Renal cortical epithelial cell (primary cell): ENCODE measurements around the gene MAVS. TPM values are rescaled to one million over a fixed set of nuclear protein-coding genes. Genes with fewer than 3 reads are reported as not detected.
"Not testable (repeated sequence)": the region's sequence is repeated elsewhere in the genome, so short reads cannot be mapped to it uniquely, and the experiment has no call there.

Source experiments
- DNase-seq: peaks from one replicate; pipeline ENCODE4 v3.0.0-alpha.2; 2011; ENCODE audit warnings: low read depth
- total RNA-seq: library from RNA; depleted of rRNA; stranded (reverse); fragments of >200 nt; gene quantifications from 2 replicates; pipeline ENCODE4 v1.2.3, GENCODE V29; 2014

The MAVS gene
- total RNA-seq, 1 donor from 2014 or later = 50.9 TPM

DNA sequence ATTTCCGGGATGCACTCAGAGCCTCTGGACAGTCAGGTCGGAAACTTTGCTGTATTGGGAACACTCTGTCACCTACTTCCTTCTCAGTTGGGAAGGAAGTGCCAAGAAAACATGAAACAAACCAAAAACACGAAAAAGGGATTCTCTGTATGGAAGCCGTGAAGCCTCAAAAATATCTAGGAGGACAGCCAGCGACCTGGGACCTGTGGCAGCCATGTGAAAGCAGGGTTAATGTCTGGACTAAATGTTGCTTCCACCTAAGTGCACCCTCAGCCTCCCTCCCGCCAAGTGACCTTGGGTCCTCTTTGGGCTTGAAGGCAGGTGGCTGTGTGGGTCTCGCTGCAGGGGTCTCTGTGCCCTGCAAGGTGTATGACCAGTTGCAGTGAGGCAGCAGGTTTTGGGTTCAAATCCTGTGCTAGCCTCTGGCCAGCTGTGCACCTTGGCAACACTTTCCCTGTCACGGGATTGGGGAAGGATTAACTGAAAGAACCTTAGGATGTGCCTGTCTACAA is 851 bp downstream of the MAVS start:
- DNase-seq = no peak

DNA sequence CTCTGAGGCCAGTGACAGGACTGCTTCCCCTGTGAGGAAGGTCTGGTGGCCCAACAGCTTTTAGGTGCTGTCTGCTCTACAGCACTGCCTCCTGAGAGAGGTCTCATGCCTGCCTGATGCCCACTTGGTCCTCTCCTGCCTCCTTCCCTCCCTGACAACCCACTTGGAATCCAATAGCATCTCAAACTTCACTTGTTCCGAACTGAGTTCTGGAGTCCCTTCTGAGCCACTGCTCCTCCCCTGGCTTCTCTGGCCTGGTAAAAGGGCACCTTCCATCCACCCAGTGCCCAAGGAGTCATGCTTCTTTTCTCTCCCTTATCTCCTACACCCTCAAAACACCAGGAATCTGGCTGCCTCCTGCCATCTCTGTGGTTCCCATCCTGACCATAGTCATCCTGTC is 1.9 kb downstream of the MAVS start:
- no peak for DNase-seq

DNA sequence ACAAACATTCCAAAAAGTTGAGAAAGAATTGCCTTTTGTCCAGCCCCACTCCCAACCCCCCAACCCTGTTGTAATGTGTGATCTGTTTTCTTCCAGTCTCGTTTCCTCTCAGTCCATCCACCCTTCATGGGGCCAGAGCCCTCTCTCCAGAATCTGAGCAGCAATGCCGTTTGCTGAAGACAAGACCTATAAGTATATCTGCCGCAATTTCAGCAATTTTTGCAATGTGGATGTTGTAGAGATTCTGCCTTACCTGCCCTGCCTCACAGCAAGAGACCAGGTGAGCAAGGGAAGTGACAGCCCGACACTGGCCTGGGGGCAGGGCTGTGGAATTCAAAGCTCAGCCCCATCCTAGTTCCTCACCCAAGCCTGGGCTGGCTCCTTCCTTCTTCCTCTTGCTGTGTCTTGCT is 7.8 kb downstream of the MAVS start:
- DNase-seq = no peak

DNA sequence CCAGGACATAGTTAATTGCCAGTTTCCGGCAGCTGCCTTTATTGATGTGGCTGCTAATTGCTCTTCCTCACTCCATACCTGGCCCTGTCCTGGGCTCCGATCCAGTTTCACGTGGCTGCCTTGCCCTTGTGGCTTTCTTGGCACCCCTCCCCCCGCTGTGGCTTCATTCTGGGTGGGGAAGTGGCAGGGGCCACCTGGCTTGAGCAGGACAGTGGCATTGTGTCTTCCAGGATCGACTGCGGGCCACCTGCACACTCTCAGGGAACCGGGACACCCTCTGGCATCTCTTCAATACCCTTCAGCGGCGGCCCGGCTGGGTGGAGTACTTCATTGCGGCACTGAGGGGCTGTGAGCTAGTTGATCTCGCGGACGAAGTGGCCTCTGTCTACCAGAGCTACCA is 10.8 kb downstream of the MAVS start:
- DNase-seq = no peak

DNA sequence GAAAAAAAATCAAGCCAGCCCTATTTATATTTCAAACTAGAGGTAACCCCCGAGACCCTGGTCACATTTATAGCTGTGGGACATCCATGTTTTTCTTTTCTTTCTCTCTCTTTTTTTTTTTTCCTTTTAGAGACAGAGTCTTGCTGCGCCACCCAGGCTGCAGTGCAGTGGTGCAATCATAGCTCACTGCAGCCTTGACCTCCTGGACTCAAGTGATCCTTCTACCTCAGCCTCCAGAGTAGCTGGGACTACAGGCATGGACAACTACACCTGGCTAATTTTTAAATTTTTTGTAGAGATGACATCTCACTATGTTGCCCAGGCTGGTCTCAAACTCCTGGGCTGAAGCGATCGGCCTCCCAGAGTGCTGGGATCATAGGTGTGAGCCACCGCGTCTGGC is 12.1 kb downstream of the MAVS start:
- DNase-seq = no peak

DNA sequence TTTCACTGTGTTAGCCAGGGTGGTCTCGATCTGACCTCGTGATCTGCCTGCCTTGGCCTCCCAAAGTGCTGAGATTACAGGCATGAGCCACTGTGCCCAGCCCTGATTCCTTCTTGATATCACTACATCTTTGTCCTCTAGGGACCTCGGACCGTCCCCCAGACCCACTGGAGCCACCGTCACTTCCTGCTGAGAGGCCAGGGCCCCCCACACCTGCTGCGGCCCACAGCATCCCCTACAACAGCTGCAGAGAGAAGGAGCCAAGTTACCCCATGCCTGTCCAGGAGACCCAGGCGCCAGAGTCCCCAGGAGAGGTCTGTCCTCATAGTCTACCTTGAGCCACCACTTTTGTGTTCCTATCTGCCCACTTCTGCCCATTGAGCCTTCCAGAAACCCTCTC is 14.6 kb downstream of the MAVS start:
- DNase-seq = no peak

DNA sequence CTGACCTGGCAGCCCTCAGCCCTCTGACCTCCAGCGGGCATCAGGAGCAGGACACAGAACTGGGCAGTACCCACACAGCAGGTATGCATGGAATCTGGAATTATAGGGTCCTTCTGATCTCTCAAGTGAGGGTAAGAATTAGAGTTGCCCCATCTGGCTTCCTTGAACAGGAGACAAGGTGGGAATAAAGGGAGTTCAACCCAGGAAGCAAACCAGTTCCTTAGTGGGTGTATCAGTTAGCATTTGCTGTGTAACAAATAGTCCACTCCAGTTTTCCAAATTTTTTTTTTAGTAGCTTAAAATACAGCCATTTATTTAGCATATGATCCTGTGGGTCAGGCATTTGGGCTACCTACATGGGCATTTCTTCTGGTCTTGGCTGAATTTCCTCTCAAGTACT is 15.7 kb downstream of the MAVS start:
- DNase-seq = no peak

DNA sequence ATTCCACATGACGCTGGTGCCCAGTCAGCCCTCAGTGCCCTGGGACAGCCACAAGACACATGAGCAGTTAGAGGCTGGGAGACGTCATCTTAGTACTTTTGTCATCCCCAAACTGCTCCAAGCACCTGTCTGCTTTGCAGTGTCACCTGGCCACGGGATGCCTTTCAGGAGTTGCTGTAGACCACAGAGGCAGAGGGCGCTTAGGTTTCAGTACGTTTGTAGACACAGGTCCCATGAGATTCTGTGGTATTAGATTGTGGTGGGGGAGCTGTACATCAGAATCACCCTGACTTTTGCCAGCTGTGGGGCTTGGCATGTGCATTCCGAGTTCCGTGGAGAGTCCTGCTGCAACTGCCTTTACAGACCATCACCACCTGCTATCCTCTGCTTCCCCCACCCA is 16.7 kb downstream of the MAVS start:
- DNase-seq = no peak

DNA sequence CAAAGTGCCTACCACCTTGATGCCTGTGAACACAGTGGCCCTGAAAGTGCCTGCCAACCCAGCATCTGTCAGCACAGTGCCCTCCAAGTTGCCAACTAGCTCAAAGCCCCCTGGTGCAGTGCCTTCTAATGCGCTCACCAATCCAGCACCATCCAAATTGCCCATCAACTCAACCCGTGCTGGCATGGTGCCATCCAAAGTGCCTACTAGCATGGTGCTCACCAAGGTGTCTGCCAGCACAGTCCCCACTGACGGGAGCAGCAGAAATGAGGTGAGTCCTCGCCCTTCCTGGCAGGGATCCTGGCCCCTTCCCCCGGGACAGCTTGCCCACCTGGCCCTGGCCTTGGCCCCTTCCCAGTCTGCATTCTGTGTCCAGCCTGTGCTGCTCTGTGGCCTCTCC is 17.9 kb downstream of the MAVS start:
- DNase-seq = no peak

DNA sequence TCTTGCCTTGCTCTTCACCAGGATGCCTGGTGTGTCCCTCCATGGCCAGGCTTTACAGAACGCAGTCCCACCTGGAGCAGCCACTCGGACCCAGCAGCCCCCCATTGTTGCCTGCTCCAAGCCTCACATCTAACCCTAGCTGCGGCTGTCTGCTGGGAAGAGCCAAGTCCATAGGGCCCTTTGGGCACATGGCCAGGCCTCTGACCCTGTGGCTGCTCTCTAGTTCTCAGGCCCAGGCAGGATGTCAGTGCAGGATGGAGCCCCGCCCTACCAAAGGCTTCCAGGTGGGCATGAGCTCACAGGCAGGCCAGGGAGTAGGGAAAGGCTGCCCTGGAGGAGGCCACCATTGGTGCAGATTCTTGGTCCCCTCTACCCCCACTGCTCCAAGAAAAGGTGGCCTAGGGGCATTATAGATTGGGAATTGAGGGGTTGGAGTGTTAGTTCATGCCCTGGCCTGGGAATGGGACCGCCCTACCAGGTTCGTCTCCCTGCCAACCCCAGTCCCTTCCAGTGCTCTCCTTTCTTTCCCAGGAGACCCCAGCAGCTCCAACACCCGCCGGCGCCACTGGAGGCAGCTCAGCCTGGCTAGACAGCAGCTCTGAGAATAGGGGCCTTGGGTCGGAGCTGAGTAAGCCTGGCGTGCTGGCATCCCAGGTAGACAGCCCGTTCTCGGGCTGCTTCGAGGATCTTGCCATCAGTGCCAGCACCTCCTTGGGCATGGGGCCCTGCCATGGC is 18.7 kb downstream of the MAVS start:
- no peak for DNase-seq

DNA sequence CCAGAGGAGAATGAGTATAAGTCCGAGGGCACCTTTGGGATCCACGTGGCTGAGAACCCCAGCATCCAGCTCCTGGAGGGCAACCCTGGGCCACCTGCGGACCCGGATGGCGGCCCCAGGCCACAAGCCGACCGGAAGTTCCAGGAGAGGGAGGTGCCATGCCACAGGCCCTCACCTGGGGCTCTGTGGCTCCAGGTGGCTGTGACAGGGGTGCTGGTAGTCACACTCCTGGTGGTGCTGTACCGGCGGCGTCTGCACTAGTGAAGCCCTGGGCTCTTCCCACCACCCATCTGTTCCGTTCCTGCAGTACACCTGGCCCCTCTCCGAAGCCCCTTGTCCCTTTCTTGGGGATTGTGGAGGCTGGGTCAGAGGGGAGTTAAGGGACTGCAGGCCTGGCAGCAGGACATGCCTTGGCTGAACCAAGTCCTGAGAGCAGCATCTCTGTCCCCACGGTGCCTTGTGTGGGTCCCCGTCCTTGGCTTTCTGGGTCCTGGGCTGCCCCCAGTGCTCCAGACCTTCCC is 19.3 kb downstream of the MAVS start:
- no peak for DNase-seq

DNA sequence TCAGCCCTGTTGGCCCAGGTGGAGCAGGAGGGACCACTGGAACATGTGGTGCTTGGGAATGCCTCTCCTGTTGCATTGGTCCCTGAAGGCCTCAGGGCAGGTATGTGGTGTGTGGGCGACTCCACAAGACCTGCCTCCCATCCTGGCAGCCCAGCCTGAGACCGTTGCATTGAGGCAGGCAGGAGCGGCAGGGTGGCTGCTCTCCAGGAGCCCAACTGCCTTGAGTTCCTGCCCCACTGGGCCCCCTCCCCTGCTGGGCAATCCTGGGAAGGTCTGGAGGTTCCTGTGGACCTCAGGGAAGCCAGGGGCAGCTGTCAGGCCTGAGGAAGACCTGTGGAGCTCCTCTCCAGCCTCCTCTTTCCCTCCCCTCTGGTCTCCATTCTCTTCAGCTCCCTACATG is 19.8 kb downstream of the MAVS start:
- DNase-seq = peak; percentile 73

DNA sequence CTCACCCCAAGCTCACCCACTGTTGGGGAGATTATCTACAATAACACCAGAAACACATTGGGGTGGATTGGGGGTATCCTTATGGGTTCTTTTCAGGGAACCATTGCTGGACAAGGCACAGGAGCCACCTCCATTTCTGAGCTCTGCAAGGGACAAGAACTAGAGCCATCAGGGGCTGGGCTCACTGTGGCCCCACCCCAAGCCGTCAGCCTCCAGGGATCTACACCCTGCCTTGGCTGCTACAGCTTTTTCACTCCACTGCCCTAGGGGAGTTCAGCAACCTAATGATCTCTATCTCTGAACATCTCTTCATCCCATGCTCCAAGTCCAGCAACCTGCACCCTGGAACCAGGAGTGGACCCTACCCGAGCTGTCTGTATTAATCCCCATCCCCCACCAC is 21.2 kb downstream of the MAVS start:
- no peak for DNase-seq

DNA sequence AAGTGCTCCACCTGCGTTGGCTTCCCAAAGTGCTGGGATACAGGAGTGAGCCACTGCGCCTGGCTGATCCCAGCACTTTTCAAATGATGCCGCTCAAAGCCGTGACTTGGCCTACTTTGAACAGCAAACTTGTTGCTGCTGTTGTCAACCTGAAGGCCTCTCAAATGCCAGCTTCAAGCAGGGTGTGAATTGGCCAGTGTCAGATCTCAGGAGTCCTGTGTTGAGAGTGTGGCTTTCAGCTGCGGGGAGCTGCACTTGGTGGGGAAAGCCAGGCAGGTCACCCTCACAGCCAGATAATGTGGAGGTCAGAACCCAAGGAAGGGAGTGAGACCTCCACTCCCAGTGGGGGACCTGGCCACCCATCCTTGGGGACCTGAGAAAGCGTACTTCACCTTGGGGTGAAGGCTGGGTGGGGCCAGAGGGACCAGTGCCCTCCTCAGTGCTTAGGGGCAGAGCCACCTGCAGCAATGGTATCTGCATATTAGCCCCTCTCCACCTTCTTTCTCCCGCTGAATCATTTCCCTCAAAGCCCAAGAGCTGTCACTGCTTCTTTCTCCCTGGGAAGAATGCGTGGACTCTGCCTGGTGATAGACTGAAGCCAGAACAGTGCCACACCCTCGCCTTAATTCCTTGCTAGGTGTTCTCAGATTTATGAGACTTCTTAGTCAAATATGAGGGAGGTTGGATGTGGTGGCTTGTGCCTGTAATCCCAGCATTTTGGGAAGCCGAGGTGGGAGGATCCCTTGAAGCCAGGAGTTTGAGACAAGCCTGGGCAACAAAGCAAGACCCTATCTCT is 23.4 kb downstream of the MAVS start:
- DNase-seq = no peak

DNA sequence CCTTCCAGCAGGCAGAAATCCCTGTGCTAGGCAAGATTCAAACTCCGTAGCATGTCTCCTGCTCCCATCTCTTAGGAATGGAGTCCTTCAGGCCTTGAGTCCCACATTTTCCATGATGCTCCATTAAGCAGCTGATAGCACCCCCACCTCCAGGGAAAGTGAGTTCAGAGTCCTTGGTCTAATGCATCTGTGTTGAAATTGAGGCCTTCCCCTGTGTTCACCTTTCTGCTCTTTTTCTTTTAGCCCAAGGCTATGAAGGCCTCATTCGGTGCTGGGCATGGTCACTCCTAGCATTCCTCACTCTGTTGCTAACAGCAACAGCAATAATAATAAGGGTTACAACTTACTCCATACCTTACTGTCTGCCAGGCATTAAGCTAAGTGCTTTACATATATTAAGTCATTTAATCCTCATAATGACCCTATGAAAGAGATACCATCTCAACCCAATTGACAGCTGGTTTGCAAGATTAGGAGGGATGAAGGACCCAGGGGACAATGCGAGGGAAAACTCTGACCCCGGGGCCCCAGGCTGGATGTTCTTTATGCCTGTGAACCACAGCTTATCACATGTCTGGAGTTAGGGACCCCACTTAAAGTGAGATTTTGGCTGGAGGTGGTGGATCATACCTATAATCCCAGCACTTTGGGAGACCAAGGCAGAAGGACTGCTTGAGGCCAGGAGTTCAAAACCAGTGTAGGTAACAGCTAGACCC is 25.1 kb downstream of the MAVS start:
- DNase-seq = peak; percentile 94

DNA sequence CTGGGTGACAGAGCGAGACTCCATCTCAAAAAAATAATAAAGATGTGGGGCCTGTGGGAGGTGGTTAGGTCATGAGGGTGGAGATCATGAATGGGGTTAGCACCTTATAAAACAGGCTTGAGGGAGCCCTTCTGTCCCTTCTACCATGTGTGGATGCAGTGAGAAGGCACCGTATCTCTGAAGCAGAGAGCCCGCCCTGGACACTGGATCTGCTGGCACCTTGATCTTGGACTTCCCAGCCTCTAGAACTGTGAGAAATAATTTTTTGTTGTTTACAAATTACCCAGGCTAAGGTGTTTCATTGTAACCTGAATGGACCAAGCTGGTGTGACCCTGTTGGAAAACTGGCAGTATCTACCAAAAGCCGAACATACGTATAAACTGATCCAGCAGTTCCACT is 26.9 kb downstream of the MAVS start:
- no peak for DNase-seq

DNA sequence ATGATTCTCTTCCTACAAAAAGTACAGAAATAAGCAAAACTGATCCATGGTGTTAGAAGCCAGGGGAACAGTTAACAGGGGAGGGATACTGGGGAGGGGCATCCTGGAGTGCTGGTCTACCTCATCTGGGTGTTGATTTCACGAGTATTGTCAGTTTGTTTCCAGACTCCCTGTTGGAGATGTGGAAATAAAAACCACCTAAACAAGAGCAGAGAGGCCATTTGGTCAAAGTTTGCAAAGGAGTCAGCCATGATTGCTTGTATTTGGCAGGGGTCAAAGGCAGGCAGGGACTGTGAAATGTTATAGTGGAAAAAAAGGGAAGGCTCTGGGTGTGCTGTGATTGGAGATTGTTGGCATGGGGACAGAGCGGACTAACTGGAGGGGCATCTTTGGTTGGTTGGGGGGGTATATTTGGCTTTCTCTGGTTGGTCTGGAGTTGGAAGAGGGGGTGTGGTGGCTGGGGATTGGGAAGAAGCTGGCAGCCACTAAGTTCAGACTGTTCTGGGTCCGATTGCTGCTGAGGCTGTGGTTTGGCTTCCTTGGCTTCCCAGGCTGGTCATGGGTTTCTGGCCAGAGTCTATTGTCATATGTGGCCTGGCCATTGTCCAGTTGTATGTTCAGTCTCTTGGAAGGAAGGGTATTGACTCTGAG is 27.7 kb downstream of the MAVS start:
- DNase-seq = no peak

DNA sequence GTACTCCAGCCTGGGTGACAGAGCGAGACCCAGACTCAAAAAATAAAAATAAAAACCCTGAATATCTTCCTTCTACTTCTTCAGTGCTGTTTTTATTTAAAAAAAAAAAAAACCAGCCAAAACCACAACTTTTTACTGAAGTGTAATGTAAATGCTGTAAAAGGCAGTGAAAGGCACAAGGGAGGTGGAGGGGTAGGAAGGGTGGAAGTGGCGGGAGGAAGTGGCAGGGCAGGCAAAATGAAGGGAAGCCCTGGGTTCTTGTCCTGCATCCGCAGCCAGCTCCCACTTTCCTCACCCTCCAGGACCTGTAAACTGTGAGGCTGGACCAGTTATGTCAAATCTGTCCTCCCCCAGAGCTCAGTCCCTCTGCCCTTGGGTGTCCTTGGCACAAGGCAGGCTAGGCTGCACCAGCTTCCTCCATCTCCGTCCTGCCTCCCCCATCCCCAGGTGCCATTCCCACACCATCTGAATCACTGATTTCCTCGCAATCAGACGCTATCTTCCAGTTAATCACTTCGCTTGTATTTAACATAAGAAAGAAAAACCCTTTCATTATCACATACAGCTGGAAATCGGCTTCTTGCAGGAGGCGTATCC is 28.8 kb downstream of the MAVS start:
- no peak for DNase-seq

DNA sequence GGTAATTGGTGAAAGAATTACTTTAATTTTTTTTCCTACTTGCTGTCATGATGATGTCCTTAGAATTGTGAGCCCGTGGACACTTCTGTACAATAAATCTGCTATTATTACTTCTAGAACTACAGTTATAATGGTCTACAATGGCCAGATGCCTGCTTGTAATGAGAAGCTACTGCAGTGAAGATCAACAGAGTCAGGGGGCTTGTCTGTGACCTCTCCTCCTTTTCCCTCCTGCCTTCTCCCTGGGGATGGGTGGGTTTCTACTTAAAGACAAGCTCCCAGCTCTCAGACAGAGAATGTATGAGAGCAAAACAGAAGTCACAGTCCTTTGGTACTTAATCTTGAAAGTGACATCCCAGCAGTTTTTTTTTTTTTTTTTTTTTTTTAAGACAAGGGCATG is 29.4 kb downstream of the MAVS start:
- DNase-seq = no peak

DNA sequence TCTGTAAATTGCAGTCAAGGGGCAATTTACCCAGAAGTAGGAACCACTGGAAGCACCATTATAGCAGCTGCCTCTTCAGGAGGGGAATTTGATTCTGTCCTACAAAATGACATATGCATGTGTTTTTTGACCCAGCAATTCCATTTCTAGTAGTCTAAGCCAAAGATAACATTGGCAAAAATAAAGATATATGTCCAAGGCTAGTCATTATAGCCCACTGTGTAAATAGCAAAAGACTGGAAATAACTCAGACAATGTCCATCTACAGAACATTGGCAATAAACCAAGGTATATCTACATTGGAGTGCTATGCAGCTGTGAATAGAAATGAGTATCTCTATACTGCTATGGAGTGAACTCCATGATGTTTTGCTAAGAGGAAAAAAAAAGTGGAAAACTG is 30.0 kb downstream of the MAVS start:
- no peak for DNase-seq

DNA sequence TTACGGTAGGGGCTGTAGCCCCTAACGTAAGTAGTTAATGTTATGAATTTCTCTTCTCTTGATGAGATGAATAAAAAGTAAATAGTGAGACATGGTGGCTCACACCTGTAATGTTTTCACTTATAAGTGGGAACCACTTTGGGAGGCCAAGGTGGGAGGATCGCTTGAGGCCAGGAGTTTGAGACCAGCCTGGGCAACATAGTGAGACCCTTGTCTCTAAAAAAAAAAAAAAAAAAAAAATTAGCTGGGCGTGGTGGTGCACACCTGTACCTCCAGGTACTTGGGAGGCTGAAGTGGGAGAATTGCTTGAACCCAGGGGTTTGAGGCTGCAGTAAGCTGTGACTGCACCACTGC is 32.3 kb downstream of the MAVS start:
- DNase-seq = not testable (repeated sequence)

DNA sequence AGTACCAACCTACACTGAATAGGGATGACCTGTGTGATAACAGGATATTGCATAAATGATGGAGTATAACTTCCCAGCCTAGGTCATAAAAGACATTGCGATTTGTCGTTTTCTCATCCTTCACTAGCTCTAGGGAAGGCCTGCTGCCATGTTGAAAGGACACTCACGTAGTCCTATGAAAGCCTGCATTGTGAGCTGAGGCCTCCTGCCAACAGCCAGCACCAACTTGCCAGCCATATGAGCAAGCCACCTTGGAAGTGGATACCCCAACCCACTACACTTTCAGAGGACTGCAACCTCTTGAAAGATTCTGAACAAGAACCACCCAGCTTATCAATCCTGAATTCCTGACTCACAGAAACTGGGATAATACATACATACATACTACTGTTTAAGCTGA is 39.1 kb downstream of the MAVS start:
- no peak for DNase-seq
